ENCODE data around the gene REC8.

REC8 gene

GRCh38 chr14:24149302-24149969, 22.4 kb upstream of the REC8 start:
- intact Hi-C loops (cut with DNase I; ENCODE audit: low total_unique reads), result loop anchor here (5.0 kb wide), 1 partner anchor 38 kb away; the partner anchor contains the start of gene IPO4
- H3K4me1 ChIP-seq, result peaks cover 12 to 31% (median 23%) of the 10 kb centered on the region in 4 donors
- H3K9me3 ChIP-seq, result no peaks in the 10 kb centered on the region
- H3K4me3 ChIP-seq, result no peak overlapping the region
- H3K27ac ChIP-seq, result no peak overlapping the region
- H3K36me3 ChIP-seq, result peaks cover 36 to 58% (median 51%) of the 10 kb centered on the region in 3 donors
- no peak for DNase-seq
- TF ChIP-seq CTCF (IDR thresholded peaks at IDR 0.05), result no peak
- H3K27me3 ChIP-seq, result no peaks in the 10 kb centered on the region

GRCh38 chr14:24150061-24150460, 21.8 kb upstream of the REC8 start:
- peaks cover 42 to 64% (median 58%) of the 10 kb centered on the region in 3 donors for H3K36me3 ChIP-seq
- H3K9me3 ChIP-seq, result no peaks in the 10 kb centered on the region
- intact Hi-C loops (cut with DNase I; ENCODE audit: low total_unique reads), result loop anchor here (5.0 kb wide), 1 partner anchor 93 kb away; no protein-coding TSS in a partner anchor
- TF ChIP-seq CTCF (IDR thresholded peaks at IDR 0.05), result no peak
- no peak overlapping the region for H3K27ac ChIP-seq
- no peak overlapping the region for H3K4me3 ChIP-seq
- peaks cover 12 to 31% (median 22%) of the 10 kb centered on the region in 4 donors for H3K4me1 ChIP-seq
- no peak for DNase-seq
- no peaks in the 10 kb centered on the region for H3K27me3 ChIP-seq

GRCh38 chr14:24150567-24150966, 21.3 kb upstream of the REC8 start:
- no peak for TF ChIP-seq CTCF (IDR thresholded peaks at IDR 0.05)
- Histone ChIP-seq H3K4me1 (peaks cover 12 to 26% (median 19%) of the 10 kb centered on the region in 4 donors), H3K27me3 (no peaks in the 10 kb centered on the region), H3K4me3 (no peak overlapping the region), H3K27ac (no peak overlapping the region), H3K36me3 (peaks cover 47 to 69% (median 63%) of the 10 kb centered on the region in 3 donors), H3K9me3 (no peaks in the 10 kb centered on the region)
- no peak for DNase-seq
- intact Hi-C loops (cut with DNase I; ENCODE audit: low total_unique reads), result loop anchor here (5.0 kb wide), 1 partner anchor 93 kb away; no protein-coding TSS in a partner anchor

GRCh38 chr14:24150993-24151392, 20.9 kb upstream of the REC8 start:
- Histone ChIP-seq H3K36me3 (peaks cover 51 to 74% (median 67%) of the 10 kb centered on the region in 3 donors), H3K27me3 (no peaks in the 10 kb centered on the region), H3K4me3 (no peak overlapping the region), H3K4me1 (peaks cover 9 to 21% (median 16%) of the 10 kb centered on the region in 4 donors), H3K27ac (no peak overlapping the region), H3K9me3 (no peaks in the 10 kb centered on the region)
- intact Hi-C loops (cut with DNase I; ENCODE audit: low total_unique reads), result loop anchor here (5.0 kb wide), 1 partner anchor 94 kb away; no protein-coding TSS in a partner anchor
- DNase-seq, result no peak
- TF ChIP-seq CTCF (IDR thresholded peaks at IDR 0.05), result no peak

GRCh38 chr14:24151404-24152080, 20.3 kb upstream of the REC8 start:
- Histone ChIP-seq H3K4me1 (peaks cover 7 to 18% (median 15%) of the 10 kb centered on the region in 4 donors), H3K27me3 (no peaks in the 10 kb centered on the region), H3K4me3 (no peak overlapping the region), H3K36me3 (peaks cover 57 to 79% (median 72%) of the 10 kb centered on the region in 3 donors), H3K9me3 (no peaks in the 10 kb centered on the region), H3K27ac (no peak overlapping the region)
- no peak for DNase-seq
- no peak for TF ChIP-seq CTCF (IDR thresholded peaks at IDR 0.05)
- intact Hi-C loops (cut with DNase I; ENCODE audit: low total_unique reads), result loop anchor here (5.0 kb wide), 1 partner anchor 94 kb away; no protein-coding TSS in a partner anchor

All from tibial artery (tissue), 4 donors.